ENCODE measurements around the gene JCHAIN. TPM values are rescaled to one million over a fixed set of nuclear protein-coding genes. Genes with fewer than 3 reads are reported as not detected.
"Not testable (repeated sequence)": the region's sequence is repeated elsewhere in the genome, so short reads cannot be mapped to it uniquely, and the experiment has no call there.

The JCHAIN gene
- total RNA-seq, 2 donors from 2014 or later = not detected

- no peak overlapping the region for H3K9ac ChIP-seq (ENCODE audit: extremely low read depth, low read length, poor library complexity, severe bottlenecking)
These were observed 35.0 kb upstream of the JCHAIN start for GRCh38 chr4:70701271-70701670.

DNA sequence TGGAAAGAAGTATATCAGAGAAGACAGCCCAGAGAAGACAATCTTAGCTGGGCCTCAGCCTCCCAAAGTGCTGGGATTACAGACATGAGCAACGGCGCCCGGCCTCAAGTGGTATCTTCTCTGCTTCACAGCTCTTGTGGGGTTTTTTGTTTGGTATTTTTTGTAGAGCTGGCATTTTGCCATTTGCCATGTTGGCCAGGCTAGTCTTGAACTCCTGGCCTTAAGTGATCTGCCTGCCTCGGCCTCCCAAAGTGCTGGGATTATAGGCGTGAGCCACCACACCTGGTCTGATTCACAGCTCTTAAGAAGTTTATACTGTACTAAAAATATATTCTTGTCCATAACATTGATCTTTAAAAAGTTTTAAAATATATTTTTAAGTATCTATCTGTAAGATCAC, 34.4 kb upstream of the JCHAIN start:
- H3K27me3 ChIP-seq (ENCODE audit: control insufficient read depth, insufficient read depth, low read length, poor library complexity, severe bottlenecking) = no peaks in the 10 kb centered on the region
- H3K4me1 ChIP-seq (ENCODE audit: control insufficient read depth, insufficient read depth, low read length) = no peaks in the 10 kb centered on the region
- Mint-ChIP-seq H3K4me1 (peaks cover 5% of the 10 kb centered on the region), H3K27me3 (ENCODE audit: insufficient read depth) (no peaks in the 10 kb centered on the region), H3K27ac (no peak overlapping the region), H3K4me3 (no peak overlapping the region), H3K9me3 (no peaks in the 10 kb centered on the region), H3K36me3 (ENCODE audit: low read depth) (no peaks in the 10 kb centered on the region)
- no peaks in the 10 kb centered on the region for H3K36me3 ChIP-seq (ENCODE audit: control insufficient read depth, insufficient read depth, low read length)
- no peak overlapping the region for H3K9ac ChIP-seq (ENCODE audit: extremely low read depth, low read length, poor library complexity, severe bottlenecking)
- no peak for TF ChIP-seq CTCF (conservative IDR thresholded peaks at IDR 0.05)
- H3K9me3 ChIP-seq (ENCODE audit: control insufficient read depth, low read length) = no peaks in the 10 kb centered on the region
- H3K27ac ChIP-seq (ENCODE audit: low read depth, low read length) = no peak overlapping the region
- 80 to 95% methylated on average over 1 to 5 of the region's 5 CpGs for WGBS, 2 experiments (ENCODE audit: insufficient coverage in 1 of 2, insufficient read length in 1 of 2)
- no peak for DNase-seq
- H3K4me3 ChIP-seq (ENCODE audit: low read length) = no peak overlapping the region

More at GRCh38 chr4:70701271-70701670, 35.0 kb upstream of the JCHAIN start:
- Histone ChIP-seq H3K9me3 (ENCODE audit: control insufficient read depth, low read length) (no peaks in the 10 kb centered on the region), H3K4me3 (ENCODE audit: low read length) (no peak overlapping the region), H3K27me3 (ENCODE audit: control insufficient read depth, insufficient read depth, low read length, poor library complexity, severe bottlenecking) (no peaks in the 10 kb centered on the region), H3K4me1 (ENCODE audit: control insufficient read depth, insufficient read depth, low read length) (no peaks in the 10 kb centered on the region), H3K36me3 (ENCODE audit: control insufficient read depth, insufficient read depth, low read length) (no peaks in the 10 kb centered on the region), H3K27ac (ENCODE audit: low read depth, low read length) (no peak overlapping the region)
- DNase-seq = no peak
- no peak for TF ChIP-seq CTCF (conservative IDR thresholded peaks at IDR 0.05)
- H3K9me3 Mint-ChIP-seq = no peaks in the 10 kb centered on the region
- H3K36me3 Mint-ChIP-seq (ENCODE audit: low read depth) = no peaks in the 10 kb centered on the region
- H3K4me3 Mint-ChIP-seq = no peak overlapping the region
- 85 to 100% methylated on average over 1 of the region's 1 CpG for WGBS, 2 experiments (ENCODE audit: insufficient coverage in 1 of 2, insufficient read length in 1 of 2)
- H3K27ac Mint-ChIP-seq = no peak overlapping the region
- H3K27me3 Mint-ChIP-seq (ENCODE audit: insufficient read depth) = no peaks in the 10 kb centered on the region
- peaks cover 10% of the 10 kb centered on the region for H3K4me1 Mint-ChIP-seq

DNA sequence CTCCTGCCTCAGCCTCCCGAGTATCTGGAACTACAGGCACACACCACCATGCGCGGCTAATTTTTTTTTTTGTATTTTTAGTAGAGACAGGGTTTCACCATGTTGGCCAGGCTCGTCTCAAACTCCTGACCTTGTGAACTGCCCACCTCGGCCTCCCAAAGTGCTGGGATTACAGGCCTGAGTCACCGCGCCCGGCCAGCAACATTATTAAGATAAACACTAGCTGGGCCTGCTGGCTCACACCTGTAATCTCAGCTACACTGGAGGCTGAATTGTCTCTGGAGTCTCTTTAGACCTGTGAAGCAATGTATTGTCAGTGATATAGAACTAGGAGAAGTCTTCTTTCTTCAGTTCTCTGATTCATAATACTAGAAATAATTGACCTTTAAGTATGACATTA, 32.1 kb upstream of the JCHAIN start:
- H3K27ac Mint-ChIP-seq; H3K4me1 ChIP-seq (ENCODE audit: control insufficient read depth, insufficient read depth, low read length); H3K4me3 Mint-ChIP-seq; H3K9me3 Mint-ChIP-seq; H3K4me3 ChIP-seq (ENCODE audit: low read length); H3K4me1 Mint-ChIP-seq; H3K27me3 ChIP-seq (ENCODE audit: control insufficient read depth, insufficient read depth, low read length, poor library complexity, severe bottlenecking); H3K36me3 Mint-ChIP-seq (ENCODE audit: low read depth); H3K27me3 Mint-ChIP-seq (ENCODE audit: insufficient read depth); DNase-seq; H3K36me3 ChIP-seq (ENCODE audit: control insufficient read depth, insufficient read depth, low read length); H3K9ac ChIP-seq (ENCODE audit: extremely low read depth, low read length, poor library complexity, severe bottlenecking); H3K9me3 ChIP-seq (ENCODE audit: control insufficient read depth, low read length); H3K27ac ChIP-seq (ENCODE audit: low read depth, low read length): not testable (repeated sequence)
- 90 to 92% methylated on average over 4 to 8 of the region's 8 CpGs for WGBS, 2 experiments (ENCODE audit: insufficient coverage in 1 of 2, insufficient read length in 1 of 2)

DNA sequence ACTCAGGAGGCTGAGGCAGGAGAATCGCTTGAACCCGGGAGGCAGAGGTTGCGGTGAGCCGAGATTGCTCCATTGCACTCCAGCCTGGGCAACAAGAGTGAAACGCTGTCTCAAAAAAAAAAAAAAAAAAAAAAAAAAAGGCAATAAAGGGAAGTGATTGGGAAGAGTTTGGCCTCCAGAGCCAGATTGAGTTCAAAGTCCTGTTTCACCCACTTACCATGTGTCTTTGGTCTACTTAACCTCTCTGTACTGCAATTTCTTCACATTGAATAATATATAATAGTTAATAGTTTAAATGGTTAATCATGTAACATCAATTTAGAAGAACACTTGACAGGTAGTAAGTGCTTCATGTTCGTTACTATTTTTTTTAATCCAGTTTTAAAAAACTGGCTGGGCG, 28.3 kb upstream of the JCHAIN start:
- H3K27ac ChIP-seq (ENCODE audit: low read depth, low read length); H3K27ac Mint-ChIP-seq; H3K4me3 Mint-ChIP-seq; DNase-seq; H3K4me3 ChIP-seq (ENCODE audit: low read length); H3K27me3 ChIP-seq (ENCODE audit: control insufficient read depth, insufficient read depth, low read length, poor library complexity, severe bottlenecking); H3K9me3 Mint-ChIP-seq; H3K9ac ChIP-seq (ENCODE audit: extremely low read depth, low read length, poor library complexity, severe bottlenecking); H3K4me1 ChIP-seq (ENCODE audit: control insufficient read depth, insufficient read depth, low read length); H3K27me3 Mint-ChIP-seq (ENCODE audit: insufficient read depth); H3K9me3 ChIP-seq (ENCODE audit: control insufficient read depth, low read length): not testable (repeated sequence)
- Mint-ChIP-seq H3K4me1 (peaks cover 14% of the 10 kb centered on the region), H3K36me3 (ENCODE audit: low read depth) (peaks cover 17% of the 10 kb centered on the region)
- 92 to 96% methylated on average over 2 to 7 of the region's 7 CpGs for WGBS, 2 experiments (ENCODE audit: insufficient coverage in 1 of 2, insufficient read length in 1 of 2)
- H3K36me3 ChIP-seq (ENCODE audit: control insufficient read depth, insufficient read depth, low read length) = peaks cover 17% of the 10 kb centered on the region

All from endodermal cell (in vitro differentiated cells).